SK-N-SH (cell line): ENCODE results near the gene OGFOD1. TPM values are rescaled to one million over a fixed set of nuclear protein-coding genes. Genes with fewer than 3 reads are reported as not detected.

Experiments used
- CTCF ChIA-PET: fragments of 300-600, 350-600 bp; formaldehyde crosslinking; extraction: SDS; loops from one replicate; lab custom pipeline; 2021; lab: Yijun Ruan, JAX
- POLR2A ChIA-PET: fragments of 350-600 bp; sonication (Branson Sonifier 250); formaldehyde crosslinking; extraction: SDS; loops from one replicate; lab custom pipeline; 2020; ENCODE audit warnings: antibody characterized with exemption, inconsistent platforms; lab: Yijun Ruan, JAX
- DNase-seq: peaks from one replicate; pipeline ENCODE4 v3.0.0; 2012
- H2AFZ ChIP-seq: fragments of 200-600 bp; sonication (generic); 2 replicates; pipeline ENCODE4 v1.8.1; 2016; ENCODE audit warnings: antibody characterized with exemption, mild to moderate bottlenecking, low read depth
- H3F3A ChIP-seq: fragments of 200-600 bp; sonication (generic); replicated peaks from 2 replicates; pipeline ENCODE3; 2016; ENCODE audit warnings: antibody characterized with exemption, mild to moderate bottlenecking; ENCODE audit not compliant: insufficient read depth
- H3K27ac ChIP-seq, 2 experiments: fragments of 200-500 bp in 1 of 2; fragments of 200-600 bp in 1 of 2; sonication (Bioruptor generic) in 1 of 2; sonication (generic), shearing (Covaris generic) in 1 of 2; 2 replicates each; pipeline versions ENCODE4 v1.5.1 to v1.6.1; 2014 to 2016; ENCODE audit warnings: low read depth in 2 of 2, inconsistent platforms in 1 of 2, low read length in 1 of 2, mild to moderate bottlenecking in 1 of 2, mixed read lengths in 1 of 2
- H3K27me3 ChIP-seq: fragments of 200-600 bp; sonication (generic), shearing (Covaris generic); 2 replicates; pipeline ENCODE4 v1.6.1; 2016; ENCODE audit warnings: mixed run types; ENCODE audit not compliant: insufficient read depth
- H3K36me3 ChIP-seq, 2 experiments: fragments of 200-500 bp in 1 of 2; fragments of 200-600 bp in 1 of 2; sonication (Bioruptor generic) in 1 of 2; sonication (generic) in 1 of 2; replicated peaks in 1 of 2; 2 replicates each; pipeline versions ENCODE3 to v1.5.1; 2014 to 2016; ENCODE audit warnings: low read length in 1 of 2, mild to moderate bottlenecking in 1 of 2; ENCODE audit not compliant: insufficient read depth in 2 of 2, control insufficient read depth in 1 of 2
- H3K4me1 ChIP-seq, 2 experiments: fragments of 200-500 bp in 1 of 2; fragments of 200-600 bp in 1 of 2; sonication (Bioruptor generic) in 1 of 2; sonication (generic), shearing (Covaris generic) in 1 of 2; 2 replicates each; pipeline versions ENCODE4 v1.5.1 to v1.6.1; 2014 to 2016; ENCODE audit warnings: low read depth in 1 of 2, low read length in 1 of 2, mixed run types in 1 of 2; ENCODE audit not compliant: insufficient read depth in 2 of 2, control insufficient read depth in 1 of 2
- H3K4me2 ChIP-seq: fragments of 200-600 bp; sonication (generic), shearing (Covaris generic); 2 replicates; pipeline ENCODE4 v1.6.1; 2017; ENCODE audit warnings: mixed run types
- H3K4me3 ChIP-seq, 2 experiments: fragments of 200-500 bp in 1 of 2; fragments of 200-600 bp in 1 of 2; sonication (Bioruptor generic) in 1 of 2; sonication (generic), shearing (Covaris generic) in 1 of 2; 2 replicates each; pipeline versions ENCODE4 v1.5.1 to v1.8.1; 2014 to 2016; ENCODE audit warnings: low read depth in 2 of 2, inconsistent platforms in 1 of 2, low read length in 1 of 2, mild to moderate bottlenecking in 1 of 2, mixed read lengths in 1 of 2, moderate library complexity in 1 of 2
- H3K79me2 ChIP-seq: fragments of 200-600 bp; sonication (generic); 2 replicates; pipeline ENCODE4 v1.8.1; 2017; ENCODE audit warnings: mild to moderate bottlenecking; ENCODE audit not compliant: insufficient read depth
- H3K9ac ChIP-seq: fragments of 200-600 bp; sonication (generic); 2 replicates; pipeline ENCODE4 v1.6.1; 2017; ENCODE audit warnings: mixed run types
- H3K9me2 ChIP-seq: fragments of 200-600 bp; sonication (generic); 2 replicates; pipeline ENCODE4 v1.6.1; 2017; ENCODE audit warnings: mixed run types
- H3K9me3 ChIP-seq: fragments of 200-600 bp; sonication (generic); 2 replicates; pipeline ENCODE4 v1.6.1; 2017; ENCODE audit warnings: mixed run types, mild to moderate bottlenecking, moderate library complexity
- H4K20me1 ChIP-seq: fragments of 200-600 bp; sonication (generic); 2 replicates; pipeline ENCODE4 v1.6.1; 2017; ENCODE audit warnings: mild to moderate bottlenecking, mixed run types; ENCODE audit not compliant: insufficient read depth
- CTCF ChIP-seq: fragments of 200-600 bp; sonication (generic); IDR thresholded peaks from 2 replicates; pipeline ENCODE4 v1.6.1; 2017; ENCODE audit warnings: antibody characterized with exemption, mild to moderate bottlenecking, moderate library complexity
- EZH2phosphoT487 ChIP-seq: fragments of 200-600 bp; sonication (generic); IDR thresholded peaks from 2 replicates; pipeline ENCODE4 v1.6.1; 2017; ENCODE audit warnings: low read depth, mixed run types, mild to moderate bottlenecking, antibody characterized with exemption, moderate library complexity, borderline replicate concordance
- GABPA ChIP-seq: IDR thresholded peaks from 2 replicates; pipeline ENCODE4 v1.4.0; 2012; ENCODE audit warnings: low read depth, mild to moderate bottlenecking
- GATA2 ChIP-seq: sonication (generic); formaldehyde crosslinking; IDR thresholded peaks from 2 replicates; pipeline ENCODE4 v1.5.0; 2020; ENCODE audit warnings: mild to moderate bottlenecking, missing genetic modification reagents
- JUND ChIP-seq: IDR thresholded peaks from 2 replicates; pipeline ENCODE4 v1.4.0; 2012
- NRF1 ChIP-seq: IDR thresholded peaks from 2 replicates; pipeline ENCODE4 v1.6.1; 2012; ENCODE audit warnings: low read depth, mild to moderate bottlenecking, low read length
- PBX3 ChIP-seq: IDR thresholded peaks from 2 replicates; pipeline ENCODE4; 2012
- POLR2AphosphoS5 ChIP-seq: IDR thresholded peaks from 2 replicates; pipeline ENCODE4 v1.6.1; 2012; ENCODE audit warnings: low read depth, low read length
- SIN3A ChIP-seq: IDR thresholded peaks from 2 replicates; pipeline ENCODE4 v1.6.1; 2012; ENCODE audit warnings: low read depth, mild to moderate bottlenecking, low read length, moderate library complexity, borderline replicate concordance
- SMC3 ChIP-seq: IDR thresholded peaks from 2 replicates; pipeline ENCODE4 v1.6.1; 2012; ENCODE audit warnings: low read depth, low read length, improper control_type of control experiment
- TAF1 ChIP-seq: IDR thresholded peaks from 2 replicates; pipeline ENCODE4 v1.6.1; 2012; ENCODE audit warnings: low read depth, mild to moderate bottlenecking, low read length, moderate library complexity, borderline replicate concordance
- TCF12 ChIP-seq: IDR thresholded peaks from 2 replicates; pipeline ENCODE4 v1.4.0; 2012
- WGBS: methylation state at CpG from one replicate; pipeline ENCODE4 v1.1.6; 2017; ENCODE audit warnings: low lambda C conversion rate; 5-methylcytosine and 5-hydroxymethylcytosine counted together
- polyA plus RNA-seq, 3 experiments: library from polyadenylated mRNA; depleted of rRNA; stranded (reverse); fragments of >200 nt; gene quantifications; 2 replicates each; pipeline ENCODE4 v1.2.3, GENCODE V29; 2012
- TF ChIP-seq, protein P1 (sequence below): fragments of 150-350 bp; IDR thresholded peaks from 2 replicates; pipeline ENCODE4 v1.6.1; 2017; ENCODE audit warnings: antibody characterized with exemption, low read length, low read depth, borderline replicate concordance
- TF ChIP-seq, protein P2 (sequence below): IDR thresholded peaks from 2 replicates; pipeline ENCODE4 v1.4.0; 2012; ENCODE audit warnings: low read depth, borderline replicate concordance
- TF ChIP-seq, protein P3 (sequence below): IDR thresholded peaks from 2 replicates; pipeline ENCODE4 v1.6.1; 2012; ENCODE audit warnings: mild to moderate bottlenecking, low read depth, low read length, moderate library complexity

OGFOD1 gene
- polyA plus RNA-seq, 1 of the 3 experiments (the other 2 are of a cell fraction), result 35.6 TPM

DNA sequence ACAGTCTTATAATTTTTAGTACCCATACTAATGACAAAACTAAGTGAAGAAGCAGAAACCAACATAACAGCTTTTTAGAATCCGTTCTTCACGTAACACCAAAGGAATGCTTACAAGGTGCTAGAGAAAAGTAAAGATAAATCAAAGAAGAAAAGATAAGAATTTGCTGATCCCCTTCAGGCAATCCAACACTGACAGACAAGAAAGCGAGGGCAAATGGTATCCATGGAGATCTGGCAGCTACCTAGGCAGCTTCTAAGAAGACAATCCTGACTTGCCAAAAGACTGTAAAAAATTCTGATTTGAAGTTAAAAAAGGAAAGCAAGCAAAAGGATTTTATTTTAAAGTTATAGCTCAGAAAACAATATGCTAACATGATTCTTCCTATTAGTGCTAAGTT is 53.8 kb downstream of the OGFOD1 start:
- Histone ChIP-seq H3K4me1 (peaks cover 0 to 11% of the 10 kb centered on the region in 2 experiments; a peak in 2 of 4 replicates), H3K4me2 (no peak overlapping the region), H3K27ac (no peak overlapping the region), H3K9me2 (no peaks in the 10 kb centered on the region), H3K79me2 (peaks cover 14% of the 10 kb centered on the region; the same call in 1 of the 2 replicates), H3K9ac (no peak overlapping the region), H3K9me3 (no peaks in the 10 kb centered on the region), H2AFZ (no peak overlapping the region), H3F3A (peaks cover 22% of the 10 kb centered on the region), H3K36me3 (peaks cover 70 to 80% of the 10 kb centered on the region in 2 experiments), H3K27me3 (no peaks in the 10 kb centered on the region), H3K4me3 (no peak overlapping the region), H4K20me1 (no peaks in the 10 kb centered on the region)
- 95% methylated on average over 3 of the region's 3 CpGs for WGBS
- POLR2A ChIA-PET, result no interaction called here
- TF ChIP-seq JUND, result no peak
- no peak for TF ChIP-seq GABPA
- TF ChIP-seq POLR2AphosphoS5, result no peak
- TF ChIP-seq, protein P1, sequence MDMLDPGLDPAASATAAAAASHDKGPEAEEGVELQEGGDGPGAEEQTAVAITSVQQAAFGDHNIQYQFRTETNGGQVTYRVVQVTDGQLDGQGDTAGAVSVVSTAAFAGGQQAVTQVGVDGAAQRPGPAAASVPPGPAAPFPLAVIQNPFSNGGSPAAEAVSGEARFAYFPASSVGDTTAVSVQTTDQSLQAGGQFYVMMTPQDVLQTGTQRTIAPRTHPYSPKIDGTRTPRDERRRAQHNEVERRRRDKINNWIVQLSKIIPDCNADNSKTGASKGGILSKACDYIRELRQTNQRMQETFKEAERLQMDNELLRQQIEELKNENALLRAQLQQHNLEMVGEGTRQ, result no peak
- no peak for TF ChIP-seq CTCF
- no peak for TF ChIP-seq EZH2phosphoT487
- TF ChIP-seq GATA2 (CRISPR knock-in tag), result no peak
- no peak for DNase-seq
- CTCF ChIA-PET, result interaction anchor here (1.7 kb wide), 1 partner anchor 14 kb away, joined by 3 read pairs; the partner anchor contains the start of gene BBS2

DNA sequence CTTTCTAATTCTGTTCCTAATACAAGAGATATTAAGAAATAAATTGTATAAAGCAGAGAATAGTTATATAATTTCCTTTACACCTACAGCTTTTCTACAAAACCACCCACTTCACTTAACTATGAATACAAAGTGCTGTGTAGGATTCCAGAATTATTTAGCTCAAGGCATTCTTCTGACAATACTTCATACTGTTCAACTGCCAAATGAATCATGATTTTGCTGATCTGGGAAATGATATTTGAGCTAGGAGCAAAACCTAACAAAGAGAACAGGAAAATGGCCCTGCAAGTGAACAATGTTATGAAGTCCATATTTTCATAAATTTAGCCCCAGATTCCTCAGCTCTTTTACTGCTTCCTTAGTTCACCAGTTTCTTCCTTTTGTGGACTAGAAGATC is 55.6 kb downstream of the OGFOD1 start:
- DNase-seq, result no peak
- no peak overlapping the region for H3K4me3 ChIP-seq
- no peaks in the 10 kb centered on the region for H4K20me1 ChIP-seq
- H3K27me3 ChIP-seq, result no peaks in the 10 kb centered on the region
- H3K4me2 ChIP-seq, result 0 out of 2 replicates have a peak overlapping the region, but pooled peaks have one; percentile 10
- peak overlapping the region; percentile 74 for H2AFZ ChIP-seq
- H3K4me1 ChIP-seq, result peaks cover 0 to 16% of the 10 kb centered on the region in 2 experiments; a peak in 2 of 4 replicates
- peaks cover 32% of the 10 kb centered on the region for H3F3A ChIP-seq
- no peaks in the 10 kb centered on the region for H3K9me2 ChIP-seq
- peaks cover 21% of the 10 kb centered on the region for H3K79me2 ChIP-seq
- H3K27ac ChIP-seq, result peak overlapping the region; percentile 16 to 90; a peak in 3 of 4 replicates
- H3K9ac ChIP-seq, result peak overlapping the region; percentile 59
- CTCF ChIA-PET, result interaction anchor here (1.3 kb wide), 1 partner anchor 53 kb away, joined by 3 read pairs; no protein-coding TSS in a partner anchor
- H3K36me3 ChIP-seq, result peaks cover 63 to 78% of the 10 kb centered on the region in 2 experiments
- POLR2A ChIA-PET, result no interaction called here
- no peaks in the 10 kb centered on the region for H3K9me3 ChIP-seq
- no peak for TF ChIP-seq TAF1
- no peak for TF ChIP-seq SMC3
- no peak for TF ChIP-seq CTCF
- TF ChIP-seq NRF1, result no peak
- no peak for TF ChIP-seq GATA2 (CRISPR knock-in tag)
- TF ChIP-seq PBX3, result peak; percentile 74; the same call in 1 of the 2 replicates
- TF ChIP-seq, protein P2, sequence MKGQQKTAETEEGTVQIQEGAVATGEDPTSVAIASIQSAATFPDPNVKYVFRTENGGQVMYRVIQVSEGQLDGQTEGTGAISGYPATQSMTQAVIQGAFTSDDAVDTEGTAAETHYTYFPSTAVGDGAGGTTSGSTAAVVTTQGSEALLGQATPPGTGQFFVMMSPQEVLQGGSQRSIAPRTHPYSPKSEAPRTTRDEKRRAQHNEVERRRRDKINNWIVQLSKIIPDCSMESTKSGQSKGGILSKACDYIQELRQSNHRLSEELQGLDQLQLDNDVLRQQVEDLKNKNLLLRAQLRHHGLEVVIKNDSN, result no peak
- TF ChIP-seq, protein P3, sequence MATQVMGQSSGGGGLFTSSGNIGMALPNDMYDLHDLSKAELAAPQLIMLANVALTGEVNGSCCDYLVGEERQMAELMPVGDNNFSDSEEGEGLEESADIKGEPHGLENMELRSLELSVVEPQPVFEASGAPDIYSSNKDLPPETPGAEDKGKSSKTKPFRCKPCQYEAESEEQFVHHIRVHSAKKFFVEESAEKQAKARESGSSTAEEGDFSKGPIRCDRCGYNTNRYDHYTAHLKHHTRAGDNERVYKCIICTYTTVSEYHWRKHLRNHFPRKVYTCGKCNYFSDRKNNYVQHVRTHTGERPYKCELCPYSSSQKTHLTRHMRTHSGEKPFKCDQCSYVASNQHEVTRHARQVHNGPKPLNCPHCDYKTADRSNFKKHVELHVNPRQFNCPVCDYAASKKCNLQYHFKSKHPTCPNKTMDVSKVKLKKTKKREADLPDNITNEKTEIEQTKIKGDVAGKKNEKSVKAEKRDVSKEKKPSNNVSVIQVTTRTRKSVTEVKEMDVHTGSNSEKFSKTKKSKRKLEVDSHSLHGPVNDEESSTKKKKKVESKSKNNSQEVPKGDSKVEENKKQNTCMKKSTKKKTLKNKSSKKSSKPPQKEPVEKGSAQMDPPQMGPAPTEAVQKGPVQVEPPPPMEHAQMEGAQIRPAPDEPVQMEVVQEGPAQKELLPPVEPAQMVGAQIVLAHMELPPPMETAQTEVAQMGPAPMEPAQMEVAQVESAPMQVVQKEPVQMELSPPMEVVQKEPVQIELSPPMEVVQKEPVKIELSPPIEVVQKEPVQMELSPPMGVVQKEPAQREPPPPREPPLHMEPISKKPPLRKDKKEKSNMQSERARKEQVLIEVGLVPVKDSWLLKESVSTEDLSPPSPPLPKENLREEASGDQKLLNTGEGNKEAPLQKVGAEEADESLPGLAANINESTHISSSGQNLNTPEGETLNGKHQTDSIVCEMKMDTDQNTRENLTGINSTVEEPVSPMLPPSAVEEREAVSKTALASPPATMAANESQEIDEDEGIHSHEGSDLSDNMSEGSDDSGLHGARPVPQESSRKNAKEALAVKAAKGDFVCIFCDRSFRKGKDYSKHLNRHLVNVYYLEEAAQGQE, result no peak
- TF ChIP-seq TCF12, result peak; percentile 28; the same call in 1 of the 2 replicates
- no peak for TF ChIP-seq SIN3A
